Kidney (tissue), 14 donors: Measurements from ENCODE around the gene LCN6. TPM values are rescaled to one million over a fixed set of nuclear protein-coding genes. Genes with fewer than 3 reads are reported as not detected.

Experiments used
- DNase-seq, 5 donors: peaks; one replicate each; pipeline ENCODE4 v3.0.0-alpha.2; 2013 to 2020
- FAIRE-seq: peaks from 2 replicates; lab custom pipeline; 2012; peaks lifted over from hg19 to GRCh38; lab: Jason Lieb, UNC
- H3K27ac ChIP-seq, 2 donors: one replicate each; pipeline ENCODE4 v1.7.0; 2013; ENCODE audit warnings: low read depth in 2 of 2, low read length in 2 of 2, inconsistent platforms in 1 of 2
- H3K27me3 ChIP-seq: one replicate; pipeline ENCODE4 v1.7.1; 2013; ENCODE audit warnings: low read length, inconsistent platforms; ENCODE audit not compliant: control insufficient read depth, insufficient read depth
- H3K36me3 ChIP-seq, 3 donors: one replicate each; pipeline versions ENCODE4 v1.7.0 to v1.7.1; 2013; ENCODE audit warnings: low read length in 3 of 3, control low read depth in 1 of 3, inconsistent platforms in 1 of 3; ENCODE audit not compliant: insufficient read depth in 3 of 3, control insufficient read depth in 2 of 3
- H3K4me1 ChIP-seq, 3 donors: one replicate each; pipeline versions ENCODE4 v1.7.0 to v1.7.1; 2013; ENCODE audit warnings: low read length in 3 of 3, inconsistent platforms in 1 of 3, low read depth in 1 of 3; ENCODE audit not compliant: control insufficient read depth in 2 of 3, insufficient read depth in 2 of 3
- H3K4me3 ChIP-seq, 3 donors: one replicate each; pipeline versions ENCODE4 v1.7.0 to v1.8.1; 2013; ENCODE audit warnings: low read length in 3 of 3, control low read depth in 1 of 3, inconsistent platforms in 1 of 3
- H3K9ac ChIP-seq, 3 donors: one replicate each; pipeline versions ENCODE4 v1.7.0 to v1.7.1; 2013; ENCODE audit warnings: low read length in 3 of 3, control low read depth in 1 of 3, inconsistent platforms in 1 of 3
- H3K9me3 ChIP-seq, 3 donors: one replicate each; pipeline versions ENCODE4 v1.7.0 to v1.7.1; 2013; ENCODE audit warnings: low read length in 3 of 3, control low read depth in 1 of 3, inconsistent platforms in 1 of 3; ENCODE audit not compliant: control insufficient read depth in 2 of 3, insufficient read depth in 1 of 3
- intact Hi-C: fragments of 100-400 bp; cut with DNase I; formaldehyde crosslinking; loops from one replicate; pipeline ENCODE4 v1.11.1; 2022
- polyA plus RNA-seq: library from polyadenylated mRNA; stranded (reverse); fragments of 350-450 nt; fragmentation: Illumina TruSeq; extraction: RNeasy Lipid Tissue Mini Kit (QIAGEN cat#74804); gene quantifications from one replicate; pipeline ENCODE4 v1.2.3, GENCODE V29; 2014; ENCODE audit warnings: low read depth, low replicate concordance; ENCODE audit not compliant: insufficient read depth
- total RNA-seq: library from RNA; stranded (reverse); fragmentation: NEBNext Ultra II Directional; extraction: Animal tissue kit (Norgen Biotek cat#: 25700); gene quantifications from one replicate; pipeline ENCODE4 v1.2.1, GENCODE V29; 2021
- TF ChIP-seq, protein P1 (sequence below): IDR thresholded peaks from 3 replicates; pipeline ENCODE4 v1.5.1; 2012; ENCODE audit warnings: mild to moderate bottlenecking, moderate library complexity, borderline replicate concordance; ENCODE audit not compliant: insufficient read depth; ENCODE audit errors: extremely low read depth
- donor health status: control.
- donor health status: control.
- donor health status: control.
- donor health status: control.
- donor health status: control.
- donor health status: DM: yes; HTN: yes; CAD: no.
- donor health status: Normal renal cell carcinoma (clear cell type).

LCN6 gene
- total and polyA plus RNA-seq, 2 donors from 2014 or later, result 16.0 TPM; not detected in 1

DNA sequence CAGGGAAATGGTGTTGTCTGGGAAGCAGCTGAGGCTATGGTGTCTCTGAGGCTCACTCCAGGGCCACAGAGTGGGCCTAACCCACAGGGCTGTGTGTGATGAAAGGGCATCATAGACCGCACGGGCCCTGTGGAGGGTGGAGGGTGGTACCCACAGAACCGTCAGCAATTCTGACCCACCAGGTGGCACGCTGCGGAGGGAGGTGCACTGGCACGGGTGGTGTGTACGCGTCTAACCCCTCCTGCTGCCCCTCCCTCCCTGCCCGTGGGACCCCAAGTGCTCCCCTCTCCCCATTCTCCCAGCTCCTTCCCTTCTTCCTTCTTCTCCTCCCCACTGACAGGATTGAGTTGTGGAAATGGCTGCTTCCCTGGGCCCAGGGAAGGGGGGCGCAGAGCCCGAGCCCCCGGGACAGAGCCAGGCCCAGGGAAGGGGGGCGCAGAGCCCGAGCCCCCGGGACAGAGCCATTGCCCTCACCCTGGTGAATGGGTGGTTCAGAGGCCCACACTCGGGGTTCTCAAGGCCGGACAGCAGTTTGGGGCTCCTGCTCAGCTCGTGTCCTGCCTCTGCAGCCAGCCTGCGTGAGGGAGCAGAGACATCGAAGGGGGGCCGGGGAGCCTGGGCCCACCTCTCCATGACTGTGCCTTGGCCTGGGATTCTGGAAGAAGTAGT lies 12.4 kb downstream of the LCN6 start:
- DNase-seq, result peak in 1 of 5 donors; percentile 68
- Histone ChIP-seq H3K4me1 (peaks cover 0 to 3% (median 0%) of the 10 kb centered on the region in 3 donors), H3K27ac (no peak overlapping the region), H3K9ac (no peak overlapping the region), H3K4me3 (no peak overlapping the region), H3K9me3 (no peaks in the 10 kb centered on the region), H3K27me3 (no peaks in the 10 kb centered on the region), H3K36me3 (no peaks in the 10 kb centered on the region)
- no peak for FAIRE-seq
- TF ChIP-seq, protein P1, sequence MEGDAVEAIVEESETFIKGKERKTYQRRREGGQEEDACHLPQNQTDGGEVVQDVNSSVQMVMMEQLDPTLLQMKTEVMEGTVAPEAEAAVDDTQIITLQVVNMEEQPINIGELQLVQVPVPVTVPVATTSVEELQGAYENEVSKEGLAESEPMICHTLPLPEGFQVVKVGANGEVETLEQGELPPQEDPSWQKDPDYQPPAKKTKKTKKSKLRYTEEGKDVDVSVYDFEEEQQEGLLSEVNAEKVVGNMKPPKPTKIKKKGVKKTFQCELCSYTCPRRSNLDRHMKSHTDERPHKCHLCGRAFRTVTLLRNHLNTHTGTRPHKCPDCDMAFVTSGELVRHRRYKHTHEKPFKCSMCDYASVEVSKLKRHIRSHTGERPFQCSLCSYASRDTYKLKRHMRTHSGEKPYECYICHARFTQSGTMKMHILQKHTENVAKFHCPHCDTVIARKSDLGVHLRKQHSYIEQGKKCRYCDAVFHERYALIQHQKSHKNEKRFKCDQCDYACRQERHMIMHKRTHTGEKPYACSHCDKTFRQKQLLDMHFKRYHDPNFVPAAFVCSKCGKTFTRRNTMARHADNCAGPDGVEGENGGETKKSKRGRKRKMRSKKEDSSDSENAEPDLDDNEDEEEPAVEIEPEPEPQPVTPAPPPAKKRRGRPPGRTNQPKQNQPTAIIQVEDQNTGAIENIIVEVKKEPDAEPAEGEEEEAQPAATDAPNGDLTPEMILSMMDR, result no peak
- intact Hi-C loops, result no loop called here

DNA sequence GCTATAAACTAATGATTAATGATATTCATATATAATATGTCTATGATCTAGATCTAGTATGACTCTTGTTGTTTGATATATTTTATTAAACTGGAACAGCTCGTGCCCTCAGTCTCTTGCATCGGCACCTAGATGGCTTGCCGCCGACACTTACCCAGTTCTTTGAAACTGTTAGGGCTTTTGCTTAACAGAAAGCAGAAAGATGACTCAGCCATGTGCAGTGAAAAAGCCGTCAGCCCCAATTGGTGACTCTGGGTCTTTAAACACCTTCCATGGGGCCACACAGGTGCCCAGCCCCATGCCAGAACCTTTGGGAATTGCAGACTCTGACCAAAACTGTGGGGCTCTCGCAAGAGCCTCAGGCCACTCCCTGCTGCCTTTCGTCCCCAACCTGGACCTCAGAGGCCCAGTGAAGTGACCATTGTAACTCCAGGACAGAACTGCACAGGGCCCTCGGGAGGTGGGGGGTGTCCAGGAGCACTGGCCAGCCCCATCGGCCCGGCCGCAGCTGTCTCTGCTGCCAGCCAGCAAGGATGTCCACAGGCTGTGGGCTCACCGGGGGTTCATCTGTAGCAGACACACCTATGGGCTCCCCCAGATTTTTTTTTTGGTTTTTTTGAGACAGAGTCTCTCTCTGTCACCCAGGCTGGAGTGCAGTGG lies 13.4 kb downstream of the LCN6 start:
- no peak overlapping the region for H3K4me3 ChIP-seq
- no peak for FAIRE-seq
- intact Hi-C loops, result no loop called here
- no peak overlapping the region for H3K27ac ChIP-seq
- TF ChIP-seq, protein P1, result no peak
- H3K9me3 ChIP-seq, result no peaks in the 10 kb centered on the region
- no peaks in the 10 kb centered on the region for H3K27me3 ChIP-seq
- H3K9ac ChIP-seq, result no peak overlapping the region
- H3K36me3 ChIP-seq, result no peaks in the 10 kb centered on the region
- DNase-seq, result no peak
- H3K4me1 ChIP-seq, result no peaks in the 10 kb centered on the region

DNA sequence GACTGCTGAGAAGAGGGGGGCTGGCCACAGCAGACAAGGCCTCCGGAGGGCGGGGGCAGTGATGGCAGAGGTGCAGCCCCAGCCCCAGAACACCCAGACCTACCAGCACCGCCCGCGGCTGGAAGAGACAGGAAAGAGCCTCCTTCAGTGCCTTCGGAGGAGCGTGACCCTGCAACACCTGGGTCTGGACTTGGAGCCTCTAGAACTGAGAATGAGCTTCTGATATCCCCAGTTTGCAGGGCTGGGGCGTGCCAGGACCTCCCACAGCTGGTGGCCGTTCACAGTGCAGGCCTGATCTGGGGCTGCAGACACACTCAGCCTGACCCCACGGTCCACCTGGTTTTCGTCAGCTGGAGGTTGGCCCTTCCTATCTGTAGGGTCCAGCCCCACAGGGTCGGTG lies 14.7 kb downstream of the LCN6 start:
- no peak overlapping the region for H3K4me3 ChIP-seq
- no peaks in the 10 kb centered on the region for H3K27me3 ChIP-seq
- peaks cover 0 to 3% (median 0%) of the 10 kb centered on the region in 3 donors for H3K4me1 ChIP-seq
- DNase-seq, result no peak
- FAIRE-seq, result no peak
- intact Hi-C loops, result no loop called here
- no peaks in the 10 kb centered on the region for H3K9me3 ChIP-seq
- H3K36me3 ChIP-seq, result no peaks in the 10 kb centered on the region
- H3K9ac ChIP-seq, result no peak overlapping the region
- H3K27ac ChIP-seq, result no peak overlapping the region
- TF ChIP-seq, protein P1, result no peak
